AG04449 (cell line): ENCODE measurements around the gene KMT2C.

Experiments
- CTCF ChIA-PET: fragments of 350-600 bp; formaldehyde crosslinking; extraction: SDS; loops from one replicate; lab custom pipeline; 2021; ENCODE audit warnings: antibody characterized with exemption; lab: Yijun Ruan, JAX
- POLR2A ChIA-PET: fragments of 400-600, 350-600 bp; formaldehyde crosslinking; extraction: SDS; loops from one replicate; lab custom pipeline; 2020; ENCODE audit warnings: antibody characterized with exemption, inconsistent platforms; lab: Yijun Ruan, JAX
- DNase-seq: peaks from one replicate; pipeline ENCODE4 v3.0.0-alpha.2; 2010; ENCODE audit warnings: low read depth, low spot score
- H3K4me3 ChIP-seq: 2 replicates; pipeline ENCODE4 v1.5.1; 2011; ENCODE audit warnings: low read depth, mild to moderate bottlenecking, control low read depth, low read length
- CTCF ChIP-seq: IDR thresholded peaks from one replicate; pipeline ENCODE4 v1.5.1; 2011; ENCODE audit warnings: mild to moderate bottlenecking, moderate library complexity, low read length, control low read depth, inconsistent platforms; ENCODE audit not compliant: insufficient read depth; ENCODE audit errors: missing control alignments

The KMT2C gene

DNA sequence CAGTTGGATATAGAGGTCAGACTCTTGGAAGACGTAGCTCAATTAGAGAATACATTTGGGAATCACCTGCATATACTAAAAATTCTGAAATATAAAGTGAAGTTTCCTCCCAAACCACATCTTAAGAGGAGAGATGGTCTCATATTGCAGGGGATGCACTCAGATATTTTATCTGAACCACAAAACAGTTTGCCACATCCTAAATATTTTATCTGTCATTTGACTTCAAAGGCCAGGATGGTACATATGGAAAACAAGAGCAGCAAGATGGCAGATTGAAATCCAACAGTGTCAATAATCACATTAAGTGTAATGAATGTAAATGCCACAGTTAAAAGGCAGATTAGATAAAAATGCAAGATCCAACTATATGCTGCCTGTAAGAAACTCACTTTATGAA lies 313.3 kb downstream of the KMT2C start:
- POLR2A ChIA-PET: no interaction called here
- H3K4me3 ChIP-seq: no peak overlapping the region
- CTCF ChIA-PET: no interaction called here
- no peak for TF ChIP-seq CTCF
- no peak for DNase-seq

DNA sequence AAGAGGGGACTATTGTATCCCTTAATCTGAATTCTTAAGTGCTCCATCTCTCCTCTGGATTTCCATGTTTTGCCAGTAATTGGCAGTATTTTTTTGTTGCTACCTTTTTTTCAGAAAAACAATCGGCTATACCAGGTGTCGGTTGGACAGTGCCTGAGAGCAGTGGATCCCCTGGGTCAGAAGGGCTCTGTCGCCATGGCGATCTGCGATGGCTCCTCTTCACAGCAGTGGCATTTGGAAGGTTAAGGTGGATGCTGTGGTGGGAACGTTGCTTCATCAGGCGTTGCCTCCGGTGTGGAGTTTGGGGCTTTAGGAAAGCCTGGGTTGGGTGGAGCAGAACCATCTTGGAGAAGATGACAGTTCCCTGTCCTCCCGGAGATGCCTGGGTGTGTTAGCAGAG lies 314.4 kb downstream of the KMT2C start:
- no peak for DNase-seq
- no peak overlapping the region for H3K4me3 ChIP-seq
- no peak for TF ChIP-seq CTCF
- CTCF ChIA-PET: no interaction called here
- POLR2A ChIA-PET: no interaction called here

GRCh38 chr7:152120776-152121175 lies 315.0 kb downstream of the KMT2C start:
- CTCF ChIA-PET: no interaction called here
- no peak for DNase-seq
- POLR2A ChIA-PET: no interaction called here
- no peak overlapping the region for H3K4me3 ChIP-seq
- no peak for TF ChIP-seq CTCF

DNA sequence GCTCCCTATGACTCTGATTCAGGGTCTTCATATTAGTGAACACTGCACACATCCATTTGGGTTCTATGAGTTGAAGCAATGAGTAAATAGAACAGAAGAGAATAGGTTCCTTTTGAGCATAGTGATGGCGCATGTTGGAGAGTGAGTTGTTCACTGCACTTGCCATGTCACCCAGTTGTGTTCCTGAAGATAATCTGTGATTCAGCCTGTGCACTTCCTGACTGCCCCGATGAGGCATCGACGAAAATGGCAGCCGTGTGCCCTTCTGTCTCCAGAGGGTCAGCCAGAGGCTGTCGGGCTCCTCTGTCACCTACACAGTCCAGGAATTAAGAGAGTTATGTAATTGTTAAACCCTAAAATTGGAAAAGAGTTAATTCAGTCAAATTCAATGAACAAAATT lies 315.6 kb downstream of the KMT2C start:
- TF ChIP-seq CTCF: no peak
- no peak for DNase-seq
- no peak overlapping the region for H3K4me3 ChIP-seq
- ChIA-PET POLR2A (no interaction called here), CTCF (no interaction called here)

DNA sequence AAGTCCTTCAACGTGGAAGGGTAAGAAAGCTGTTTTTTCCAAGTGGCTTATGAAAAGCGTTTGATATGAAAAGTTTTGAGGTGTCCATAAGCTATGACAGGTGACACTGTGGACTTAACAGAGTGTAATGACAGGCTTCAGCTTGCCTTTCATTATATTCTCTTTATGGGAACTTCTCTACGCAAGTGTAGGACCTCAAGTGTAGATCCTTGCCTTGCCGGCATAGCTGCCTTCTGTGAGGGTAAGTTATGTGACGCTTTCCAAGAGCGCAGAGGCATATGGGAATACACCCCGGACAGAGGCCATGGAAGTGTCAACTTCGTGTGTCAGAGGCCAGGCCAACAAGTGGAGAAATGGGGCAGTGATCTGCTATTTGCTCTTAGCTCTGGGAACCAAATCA lies 318.4 kb downstream of the KMT2C start:
- ChIA-PET POLR2A (no interaction called here), CTCF (interaction anchor here (1.3 kb wide), 1 partner anchor 10 kb away, joined by 4 read pairs; no protein-coding TSS in a partner anchor)

DNA sequence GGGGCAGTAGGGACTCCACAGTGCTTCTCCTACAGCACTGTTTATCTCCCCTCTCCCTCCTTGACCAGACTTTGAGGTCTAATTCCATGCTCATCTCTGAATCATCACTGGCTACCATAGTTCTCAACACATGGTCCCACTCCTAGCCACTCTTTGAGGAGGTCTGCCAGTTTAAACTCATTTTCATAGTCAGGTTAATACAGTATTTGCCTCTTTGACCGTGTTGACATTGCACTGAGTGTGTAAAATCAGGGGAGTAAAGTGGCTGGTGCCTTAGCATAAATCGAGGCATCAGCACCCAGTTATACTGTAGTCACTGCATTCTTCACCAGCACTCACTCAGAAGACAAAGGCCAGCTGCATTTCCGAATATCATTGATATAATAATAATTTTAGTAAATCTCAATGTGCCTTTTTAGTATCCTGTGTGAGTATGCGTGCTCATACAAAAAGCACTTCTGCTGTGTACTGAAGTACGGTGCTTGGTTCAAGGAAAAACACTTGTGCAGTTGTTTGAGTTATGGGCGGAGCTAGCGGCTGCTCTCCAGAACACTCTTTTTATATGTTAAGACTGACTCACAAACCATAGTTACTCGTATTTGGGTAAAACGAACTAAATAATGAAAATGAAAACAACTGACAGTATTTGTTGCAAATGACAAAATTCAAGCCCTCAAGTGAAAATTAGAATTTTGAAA lies 320.6 kb downstream of the KMT2C start:
- CTCF ChIA-PET: no interaction called here
- no peak for DNase-seq
- H3K4me3 ChIP-seq: no peak overlapping the region
- no peak for TF ChIP-seq CTCF
- POLR2A ChIA-PET: no interaction called here

More for the DNA sequence above, 318.4 kb downstream of the KMT2C start:
- H3K4me3 ChIP-seq: no peak overlapping the region
- DNase-seq: no peak
- no peak for TF ChIP-seq CTCF
